H1 (cell line): ENCODE measurements around the gene SPATA25. TPM values are rescaled to one million over a fixed set of nuclear protein-coding genes. Genes with fewer than 3 reads are reported as not detected.

Experiments used
- CTCF ChIA-PET: fragments of 300-600 bp; sonication (Branson Sonifier 250); formaldehyde crosslinking; loops from one replicate; lab custom pipeline; 2021; ENCODE audit not compliant: partially characterized antibody; lab: Charles Lee
- POLR2A ChIA-PET: fragments of 300-600 bp; sonication (Branson Sonifier 250); formaldehyde crosslinking; loops from one replicate; lab custom pipeline; 2021; ENCODE audit warnings: inconsistent platforms; ENCODE audit not compliant: partially characterized antibody; lab: Charles Lee
- DNase-seq, 2 experiments: peaks; one replicate each; pipeline versions ENCODE4 v3.0.0 to v3.0.0-alpha.2; 2010 to 2022; ENCODE audit warnings: low spot score in 2 of 2, low read depth in 1 of 2, mixed read lengths in 1 of 2
- FAIRE-seq: peaks from 2 replicates; lab custom pipeline; 2011; peaks lifted over from hg19 to GRCh38; lab: Jason Lieb, UNC
- H2AFZ ChIP-seq: 2 replicates; pipeline ENCODE4 v1.8.1; 2012; ENCODE audit warnings: low read length, inconsistent platforms
- H2AK5ac ChIP-seq: 2 replicates; pipeline ENCODE4 v1.6.1; 2013; ENCODE audit warnings: low read depth, low read length
- H2BK120ac ChIP-seq: replicated peaks from 2 replicates; pipeline ENCODE3; 2013; ENCODE audit warnings: low read depth, low read length, inconsistent platforms
- H2BK12ac ChIP-seq: 2 replicates; pipeline ENCODE4 v1.6.1; 2013; ENCODE audit warnings: low read depth, low read length
- H2BK15ac ChIP-seq: 2 replicates; pipeline ENCODE4 v1.6.1; 2013; ENCODE audit warnings: low read length
- H2BK20ac ChIP-seq: 2 replicates; pipeline ENCODE4 v1.6.1; 2013; ENCODE audit warnings: low read length
- H2BK5ac ChIP-seq: 2 replicates; pipeline ENCODE4 v1.6.1; 2013; ENCODE audit warnings: low read depth, low read length
- H3K14ac ChIP-seq: 2 replicates; pipeline ENCODE4 v1.6.1; 2013; ENCODE audit warnings: inconsistent platforms; ENCODE audit not compliant: insufficient read length
- H3K18ac ChIP-seq: 2 replicates; pipeline ENCODE4 v1.6.1; 2013; ENCODE audit warnings: low read length; ENCODE audit errors: extremely low read depth
- H3K23ac ChIP-seq: 2 replicates; pipeline ENCODE4 v1.6.1; 2013; ENCODE audit warnings: inconsistent platforms; ENCODE audit not compliant: insufficient read length
- H3K23me2 ChIP-seq: 2 replicates; pipeline ENCODE4 v1.6.1; 2013; ENCODE audit warnings: low read depth, low read length
- H3K27ac ChIP-seq: 2 replicates; pipeline ENCODE4 v1.6.1; 2011; ENCODE audit warnings: low read depth, low read length, inconsistent platforms
- H3K27me3 ChIP-seq, 4 experiments: replicated peaks in 1 of 4; 1 replicate in 1 of 4; 2 replicates in 3 of 4; pipeline versions ENCODE4 v1.6.1 to v1.8.1; 2011 to 2013; ENCODE audit warnings: low read length in 3 of 4, mild to moderate bottlenecking in 3 of 4, inconsistent platforms in 2 of 4, mixed read lengths in 2 of 4, moderate library complexity in 1 of 4; ENCODE audit not compliant: control insufficient read depth in 3 of 4, insufficient read depth in 3 of 4; ENCODE audit errors: extremely low read depth in 1 of 4
- H3K36me3 ChIP-seq, 4 experiments: 2 replicates each; pipeline versions ENCODE4 v1.6.1 to v1.8.1; 2011 to 2013; ENCODE audit warnings: mild to moderate bottlenecking in 4 of 4, low read length in 3 of 4, moderate library complexity in 2 of 4, control low read depth in 1 of 4, inconsistent platforms in 1 of 4; ENCODE audit not compliant: insufficient read depth in 4 of 4, control insufficient read depth in 2 of 4
- H3K4ac ChIP-seq: replicated peaks from 2 replicates; pipeline ENCODE3; 2013; ENCODE audit warnings: low read length, low read depth, mixed read lengths, inconsistent platforms; ENCODE audit not compliant: insufficient read length
- H3K4me1 ChIP-seq, 4 experiments: replicated peaks in 1 of 4; 1 replicate in 1 of 4; 2 replicates in 3 of 4; pipeline versions ENCODE4 v1.6.1 to v1.8.1; 2011 to 2013; ENCODE audit warnings: low read length in 3 of 4, inconsistent platforms in 2 of 4, mixed read lengths in 1 of 4; ENCODE audit not compliant: insufficient read depth in 4 of 4, control insufficient read depth in 3 of 4
- H3K4me2 ChIP-seq, 2 experiments: 2 replicates each; pipeline versions ENCODE4 v1.6.1 to v1.8.1; 2011 to 2013; ENCODE audit warnings: low read depth in 2 of 2, low read length in 2 of 2, control low read depth in 1 of 2, inconsistent platforms in 1 of 2, mild to moderate bottlenecking in 1 of 2; ENCODE audit not compliant: insufficient read depth in 1 of 2
- H3K4me3 ChIP-seq, 4 experiments: fragments of 200-600, 300-600 bp in 1 of 4; sonication (generic), shearing (Covaris generic), sonication (Bioruptor Twin) in 1 of 4; 2 replicates each; pipeline versions ENCODE4 v1.5.1 to v1.8.1; 2011 to 2016; ENCODE audit warnings: low read length in 4 of 4, low read depth in 3 of 4, control low read depth in 2 of 4, inconsistent platforms in 2 of 4, mild to moderate bottlenecking in 2 of 4, mixed read lengths in 1 of 4, moderate library complexity in 1 of 4; ENCODE audit not compliant: insufficient read depth in 2 of 4; ENCODE audit errors: extremely low read depth in 1 of 4
- H3K56ac ChIP-seq: replicated peaks from 2 replicates; pipeline ENCODE3; 2013; ENCODE audit warnings: low read depth, mild to moderate bottlenecking, mixed read lengths, low read length, inconsistent platforms; ENCODE audit not compliant: insufficient read length
- H3K79me1 ChIP-seq: 2 replicates; pipeline ENCODE4 v1.6.1; 2013; ENCODE audit warnings: low read depth, low read length, control low read depth
- H3K79me2 ChIP-seq, 2 experiments: 2 replicates each; pipeline versions ENCODE4 v1.6.1 to v1.8.1; 2012 to 2013; ENCODE audit warnings: low read length in 2 of 2, mild to moderate bottlenecking in 2 of 2, inconsistent platforms in 1 of 2; ENCODE audit not compliant: insufficient read depth in 2 of 2, control insufficient read depth in 1 of 2
- H3K9ac ChIP-seq, 4 experiments: replicated peaks in 1 of 4; 1 replicate in 1 of 4; 2 replicates in 3 of 4; pipeline versions ENCODE4 v1.6.1 to v1.8.1; 2011 to 2013; ENCODE audit warnings: low read depth in 3 of 4, low read length in 3 of 4, control low read depth in 2 of 4, mild to moderate bottlenecking in 2 of 4, moderate library complexity in 2 of 4, inconsistent platforms in 1 of 4; ENCODE audit errors: extremely low read depth in 1 of 4
- H3K9me3 ChIP-seq, 2 experiments: 2 replicates each; pipeline versions ENCODE4 v1.6.1 to v1.8.1; 2012 to 2013; ENCODE audit warnings: mild to moderate bottlenecking in 2 of 2, moderate library complexity in 2 of 2, control low read depth in 1 of 2, inconsistent platforms in 1 of 2, low read depth in 1 of 2, low read length in 1 of 2, mixed read lengths in 1 of 2; ENCODE audit not compliant: insufficient read depth in 2 of 2
- H4K20me1 ChIP-seq, 2 experiments: replicated peaks in 1 of 2; 2 replicates each; pipeline versions ENCODE3 to v1.8.1; 2011 to 2013; ENCODE audit warnings: inconsistent platforms in 2 of 2, low read length in 2 of 2, mild to moderate bottlenecking in 1 of 2; ENCODE audit not compliant: insufficient read depth in 2 of 2, control insufficient read depth in 1 of 2
- H4K5ac ChIP-seq: 2 replicates; pipeline ENCODE4 v1.6.1; 2013; ENCODE audit warnings: low read length, low read depth, mixed read lengths, inconsistent platforms; ENCODE audit not compliant: insufficient read length
- H4K8ac ChIP-seq: 2 replicates; pipeline ENCODE4 v1.8.0; 2013; ENCODE audit warnings: mild to moderate bottlenecking, moderate library complexity, low read length, inconsistent platforms; ENCODE audit not compliant: insufficient read depth; ENCODE audit errors: extremely low read depth
- H4K91ac ChIP-seq: replicated peaks from 2 replicates; pipeline ENCODE3; 2013; ENCODE audit warnings: low read length, mixed read lengths, inconsistent platforms; ENCODE audit not compliant: insufficient read length
- CEBPB ChIP-seq: IDR thresholded peaks from 2 replicates; pipeline ENCODE4 v1.6.1; 2012; ENCODE audit warnings: low read depth, low read length
- CHD1 ChIP-seq: IDR thresholded peaks from 2 replicates; pipeline ENCODE4 v1.6.1; 2012; ENCODE audit warnings: low read depth, low read length, improper control_type of control experiment
- EGR1 ChIP-seq: IDR thresholded peaks from 2 replicates; pipeline ENCODE4 v1.6.1; 2011; ENCODE audit warnings: low read depth, low read length, borderline replicate concordance
- HDAC6 ChIP-seq: IDR thresholded peaks from one replicate; pipeline ENCODE4 v1.7.1; 2012; ENCODE audit warnings: low read depth, mild to moderate bottlenecking, inconsistent platforms, low read length, moderate library complexity
- JUN ChIP-seq: IDR thresholded peaks from 2 replicates; pipeline ENCODE4 v1.6.1; 2011; ENCODE audit warnings: low read depth, mild to moderate bottlenecking, improper control_type of control experiment, low read length
- JUND ChIP-seq: IDR thresholded peaks from 2 replicates; pipeline ENCODE4 v1.6.1; 2011; ENCODE audit warnings: mild to moderate bottlenecking, improper control_type of control experiment, low read length
- KDM4A ChIP-seq: IDR thresholded peaks from one replicate; pipeline ENCODE4 v1.7.1; 2012; ENCODE audit warnings: low read depth, mild to moderate bottlenecking, moderate library complexity, low read length, inconsistent platforms; ENCODE audit not compliant: severe bottlenecking
- MAFK ChIP-seq: IDR thresholded peaks from 2 replicates; pipeline ENCODE4 v1.6.1; 2012; ENCODE audit warnings: low read depth, mild to moderate bottlenecking, improper control_type of control experiment, low read length
- NANOG ChIP-seq: IDR thresholded peaks from 2 replicates; pipeline ENCODE4 v1.6.1; 2011; ENCODE audit warnings: low read length, low read depth, mild to moderate bottlenecking, inconsistent platforms; ENCODE audit not compliant: insufficient read depth, poor library complexity, severe bottlenecking
- NRF1 ChIP-seq: IDR thresholded peaks from 2 replicates; pipeline ENCODE4 v1.6.1; 2011; ENCODE audit warnings: mild to moderate bottlenecking, low read depth, low read length, improper control_type of control experiment
- POLR2AphosphoS5 ChIP-seq: IDR thresholded peaks from 2 replicates; pipeline ENCODE4 v1.6.1; 2011; ENCODE audit warnings: low read depth, low read length
- SP2 ChIP-seq: IDR thresholded peaks from 2 replicates; pipeline ENCODE4 v1.6.1; 2012; ENCODE audit warnings: mild to moderate bottlenecking, low read length, inconsistent platforms
- SRF ChIP-seq: IDR thresholded peaks from 2 replicates; pipeline ENCODE4 v1.6.1; 2011; ENCODE audit warnings: mild to moderate bottlenecking, low read depth, low read length, moderate library complexity
- TCF12 ChIP-seq: IDR thresholded peaks from 2 replicates; pipeline ENCODE4 v1.6.1; 2011; ENCODE audit warnings: low read depth, mild to moderate bottlenecking, low read length
- TEAD4 ChIP-seq: IDR thresholded peaks from 2 replicates; pipeline ENCODE4 v1.6.1; 2012; ENCODE audit warnings: low read depth, low read length, inconsistent platforms, mixed read lengths
- ZNF274 ChIP-seq: IDR thresholded peaks from 2 replicates; pipeline ENCODE4 v1.7.0; 2012; ENCODE audit warnings: low read length, borderline replicate concordance; ENCODE audit errors: extremely low read depth
- WGBS, 2 experiments: shearing (Covaris generic) in 1 of 2; methylation state at CpG; one replicate each; pipeline versions ENCODE4 v1.1.6 to v1.1.7; 2013 to 2015; ENCODE audit warnings: low lambda C conversion rate in 2 of 2, mixed read lengths in 2 of 2, inconsistent platforms in 1 of 2, low coverage in 1 of 2, missing lambda C conversion rate in 1 of 2; ENCODE audit not compliant: insufficient replicate concordance in 2 of 2, insufficient coverage in 1 of 2, insufficient read length in 1 of 2; ENCODE audit errors: extremely low coverage in 1 of 2, missing lambda C conversion rate in 1 of 2; 5-methylcytosine and 5-hydroxymethylcytosine counted together
- polyA plus RNA-seq, 7 experiments: library from polyadenylated mRNA; depleted of rRNA in 3 of 7; stranded (reverse) in 5 of 7; unstranded in 2 of 7; fragments of >200 nt in 5 of 7; fragments of 200-250 nt in 2 of 7; gene quantifications; 1 replicate in 5 of 7; 2 replicates in 1 of 7; 4 replicates in 1 of 7; pipeline versions ENCODE4 v1.2.1 to v1.2.3, GENCODE V29; 2011 to 2013; ENCODE audit warnings: missing spikeins in 2 of 7, mixed read lengths in 2 of 7
- total RNA-seq: library from RNA; stranded (reverse); fragmentation: NEBNext Ultra II Directional; extraction: Animal tissue kit (Norgen Biotek cat#: 25700); gene quantifications from 2 replicates; pipeline ENCODE4 v1.2.1, GENCODE V29; 2021

Gene SPATA25
- total and polyA plus RNA-seq, 2 of the 8 experiments (the other 6 are each of a cell fraction or from before 2014, with no cell fraction given) = 2.0 to 3.0 TPM

DNA sequence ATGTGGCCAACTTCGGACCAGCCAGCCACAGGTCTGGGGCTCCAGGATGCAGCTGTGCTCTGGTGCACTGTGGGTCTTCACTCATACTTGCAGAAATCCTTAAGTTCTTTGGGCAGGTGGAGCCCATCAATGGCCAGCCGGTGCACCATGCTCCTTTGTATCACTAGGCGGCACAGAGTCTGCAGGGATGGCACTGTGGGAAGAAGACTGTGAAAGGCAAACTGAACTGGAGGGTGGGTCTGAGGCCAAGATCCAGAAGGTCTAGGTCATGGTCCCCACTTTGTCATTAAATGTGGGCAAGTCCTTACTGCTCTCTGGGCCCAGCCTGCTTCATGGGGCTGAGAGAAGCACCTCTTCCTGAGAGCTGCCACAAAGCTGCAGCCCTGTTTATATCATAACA lies 1.3 kb upstream of the SPATA25 start:
- no peak overlapping the region for H3K56ac ChIP-seq
- no peak overlapping the region for H4K5ac ChIP-seq
- CTCF ChIA-PET = interaction anchor here (1.5 to 6.3 kb wide), 6 partner anchors 11 to 89 kb away, joined by 3 to 40 read pairs (median 15); no protein-coding TSS in a partner anchor
- no peak overlapping the region for H3K4me3 ChIP-seq
- FAIRE-seq = no peak
- H2BK15ac ChIP-seq = no peak overlapping the region
- POLR2A ChIA-PET = interaction anchor here (0.6 to 8.0 kb wide), 11 partner anchors 7 to 71 kb away, joined by 3 to 55 read pairs (median 9); partner anchors contain the start of genes PCIF1 and ZSWIM1
- H3K36me3 ChIP-seq = peaks cover 2 to 6% (median 4%) of the 10 kb centered on the region in 4 experiments
- no peak overlapping the region for H3K18ac ChIP-seq
- H3K23me2 ChIP-seq = peaks cover 15% of the 10 kb centered on the region; the same call in 1 of the 2 replicates
- peaks cover 3% of the 10 kb centered on the region; the same call in 1 of the 2 replicates for H3K79me1 ChIP-seq
- H2BK12ac ChIP-seq = no peak overlapping the region
- H2AFZ ChIP-seq = no peak overlapping the region
- peaks cover 0 to 7% of the 10 kb centered on the region in 2 experiments; a peak in 1 of 4 replicates for H3K79me2 ChIP-seq
- H2BK5ac ChIP-seq = no peak overlapping the region
- no peak overlapping the region for H3K14ac ChIP-seq
- H4K8ac ChIP-seq = no peak overlapping the region
- no peak overlapping the region for H4K91ac ChIP-seq
- H3K4ac ChIP-seq = no peak overlapping the region
- no peak overlapping the region for H2BK20ac ChIP-seq
- no peak for DNase-seq
- no peaks in the 10 kb centered on the region for H3K27me3 ChIP-seq
- H3K27ac ChIP-seq = no peak overlapping the region
- H2AK5ac ChIP-seq = no peak overlapping the region
- no peak overlapping the region; a peak in 1 of 4 replicates for H3K4me2 ChIP-seq
- WGBS, 2 experiments = 88% methylated on average over 3 of the region's 3 CpGs; no CpG with 5 or more reads in 1 of the 2 experiments
- H3K23ac ChIP-seq = no peak overlapping the region
- no peaks in the 10 kb centered on the region for H3K9me3 ChIP-seq
- H3K9ac ChIP-seq = no peak overlapping the region
- peaks cover 0 to 10% (median 6%) of the 10 kb centered on the region in 4 experiments; a peak in 6 of 7 replicates for H3K4me1 ChIP-seq
- peaks cover 0 to 4% of the 10 kb centered on the region in 2 experiments for H4K20me1 ChIP-seq
- H2BK120ac ChIP-seq = no peak overlapping the region
- no peak for TF ChIP-seq MAFK
- no peak for TF ChIP-seq HDAC6
- no peak for TF ChIP-seq SP2
- no peak for TF ChIP-seq POLR2AphosphoS5
- no peak for TF ChIP-seq SRF
- TF ChIP-seq TEAD4 = no peak
- no peak for TF ChIP-seq KDM4A
- TF ChIP-seq CEBPB = no peak
- no peak for TF ChIP-seq NANOG
- TF ChIP-seq ZNF274 = no peak
- TF ChIP-seq NRF1 = no peak
- no peak for TF ChIP-seq TCF12
- no peak for TF ChIP-seq JUN
- TF ChIP-seq JUND = no peak
- TF ChIP-seq EGR1 = no peak
- TF ChIP-seq CHD1 = no peak
